Endodermal cell (in vitro differentiated cells): Measurements from ENCODE around the gene HNRNPDL. TPM values are rescaled to one million over a fixed set of nuclear protein-coding genes. Genes with fewer than 3 reads are reported as not detected.
A peak's percentile ranks its signal among the peaks of the same experiment; 100 is the strongest.

Experiments
- DNase-seq: peaks from one replicate; pipeline ENCODE4 v3.0.0-alpha.2; 2017
- H3K27ac ChIP-seq: 2 replicates; pipeline ENCODE4 v1.5.1; 2013; ENCODE audit warnings: mild to moderate bottlenecking, low read depth, low read length, moderate library complexity
- H3K27me3 ChIP-seq: 2 replicates; pipeline ENCODE4 v1.6.1; 2013; ENCODE audit warnings: mild to moderate bottlenecking, low read length, moderate library complexity; ENCODE audit not compliant: insufficient read depth, control insufficient read depth, poor library complexity, severe bottlenecking
- H3K36me3 ChIP-seq: 2 replicates; pipeline ENCODE4 v1.7.0; 2013; ENCODE audit warnings: mild to moderate bottlenecking, low read length, moderate library complexity; ENCODE audit not compliant: control insufficient read depth, insufficient read depth
- H3K4me1 ChIP-seq: one replicate; pipeline ENCODE4 v1.7.0; 2013; ENCODE audit warnings: low read length; ENCODE audit not compliant: control insufficient read depth, insufficient read depth
- H3K4me3 ChIP-seq: 2 replicates; pipeline ENCODE4 v1.5.1; 2013; ENCODE audit warnings: mild to moderate bottlenecking, low read length, moderate library complexity
- H3K9ac ChIP-seq: 2 replicates; pipeline ENCODE4 v1.6.1; 2013; ENCODE audit warnings: mild to moderate bottlenecking, low read length, moderate library complexity; ENCODE audit not compliant: poor library complexity, severe bottlenecking; ENCODE audit errors: extremely low read depth
- H3K9me3 ChIP-seq: 2 replicates; pipeline ENCODE4 v1.6.1; 2013; ENCODE audit warnings: mild to moderate bottlenecking, low read length, moderate library complexity; ENCODE audit not compliant: control insufficient read depth
- H3K27ac Mint-ChIP-seq: 2 replicates; pipeline ENCODE4 v1.8.0; 2020; ENCODE audit warnings: mixed read lengths
- H3K27me3 Mint-ChIP-seq: 2 replicates; pipeline ENCODE4 v1.8.0; 2021; ENCODE audit warnings: mild to moderate bottlenecking, mixed read lengths; ENCODE audit not compliant: insufficient read depth
- H3K36me3 Mint-ChIP-seq: 2 replicates; pipeline ENCODE4 v1.8.0; 2020; ENCODE audit warnings: low read depth, mixed read lengths
- H3K4me1 Mint-ChIP-seq: 2 replicates; pipeline ENCODE4 v1.8.0; 2020; ENCODE audit warnings: mixed read lengths
- H3K4me3 Mint-ChIP-seq: 2 replicates; pipeline ENCODE4 v1.8.0; 2020; ENCODE audit warnings: mild to moderate bottlenecking, moderate library complexity, mixed read lengths
- H3K9me3 Mint-ChIP-seq: 2 replicates; pipeline ENCODE4 v1.8.0; 2020; ENCODE audit warnings: mild to moderate bottlenecking, mixed read lengths
- WGBS, 2 experiments: methylation state at CpG; one replicate each; pipeline versions ENCODE4 v1.1.5 to v1.1.7; 2013; ENCODE audit warnings: missing lambda C conversion rate in 2 of 2, mixed read lengths in 1 of 2; ENCODE audit not compliant: insufficient coverage in 1 of 2, insufficient read length in 1 of 2; 5-methylcytosine and 5-hydroxymethylcytosine counted together
- total RNA-seq, 2 donors: library from RNA; stranded (reverse); fragmentation: NEBNext Ultra II Directional in 1 of 2; extraction: Animal tissue kit (Norgen Biotek cat#: 25700) in 1 of 2; gene quantifications; 2 replicates in 1 of 2; 3 replicates in 1 of 2; pipeline ENCODE4 v1.2.1, GENCODE V29; 2021
- TF ChIP-seq, protein P1 (sequence below): fragments of 200-600 bp; sonication (generic); conservative IDR thresholded peaks from 2 replicates; pipeline ENCODE4 v1.5.0; 2021; ENCODE audit warnings: antibody characterized with exemption, mild to moderate bottlenecking

The HNRNPDL gene
- total RNA-seq, 2 donors from 2014 or later, result 368 to 383 TPM

DNA sequence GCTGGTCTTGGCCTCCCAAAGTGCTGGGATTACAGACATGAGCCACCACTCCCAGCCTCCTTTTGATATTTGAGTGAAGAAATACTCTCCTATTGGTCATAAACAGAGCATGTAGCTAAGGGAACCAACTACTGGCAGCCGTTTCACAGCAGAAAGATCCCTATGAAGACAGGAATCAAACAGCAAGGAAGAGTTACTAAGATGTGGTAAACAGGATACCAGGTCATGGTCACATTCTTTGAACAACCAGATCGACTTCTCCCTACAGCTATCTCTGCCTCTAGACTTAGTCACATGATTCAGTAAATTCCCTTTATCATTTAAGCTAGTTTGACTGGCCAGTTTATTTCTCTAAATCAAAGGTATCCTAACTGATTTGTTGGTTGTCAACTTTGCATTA lies 47.5 kb downstream of the HNRNPDL start:
- H3K4me3 Mint-ChIP-seq, result no peak overlapping the region
- Histone ChIP-seq H3K9ac (no peak overlapping the region), H3K27ac (no peak overlapping the region), H3K36me3 (no peaks in the 10 kb centered on the region), H3K27me3 (no peaks in the 10 kb centered on the region), H3K4me3 (no peak overlapping the region), H3K9me3 (peaks cover 22% of the 10 kb centered on the region), H3K4me1 (no peaks in the 10 kb centered on the region)
- WGBS, 2 experiments, result 87 to 100% methylated on average over 2 of the region's 2 CpGs
- TF ChIP-seq, protein P1, sequence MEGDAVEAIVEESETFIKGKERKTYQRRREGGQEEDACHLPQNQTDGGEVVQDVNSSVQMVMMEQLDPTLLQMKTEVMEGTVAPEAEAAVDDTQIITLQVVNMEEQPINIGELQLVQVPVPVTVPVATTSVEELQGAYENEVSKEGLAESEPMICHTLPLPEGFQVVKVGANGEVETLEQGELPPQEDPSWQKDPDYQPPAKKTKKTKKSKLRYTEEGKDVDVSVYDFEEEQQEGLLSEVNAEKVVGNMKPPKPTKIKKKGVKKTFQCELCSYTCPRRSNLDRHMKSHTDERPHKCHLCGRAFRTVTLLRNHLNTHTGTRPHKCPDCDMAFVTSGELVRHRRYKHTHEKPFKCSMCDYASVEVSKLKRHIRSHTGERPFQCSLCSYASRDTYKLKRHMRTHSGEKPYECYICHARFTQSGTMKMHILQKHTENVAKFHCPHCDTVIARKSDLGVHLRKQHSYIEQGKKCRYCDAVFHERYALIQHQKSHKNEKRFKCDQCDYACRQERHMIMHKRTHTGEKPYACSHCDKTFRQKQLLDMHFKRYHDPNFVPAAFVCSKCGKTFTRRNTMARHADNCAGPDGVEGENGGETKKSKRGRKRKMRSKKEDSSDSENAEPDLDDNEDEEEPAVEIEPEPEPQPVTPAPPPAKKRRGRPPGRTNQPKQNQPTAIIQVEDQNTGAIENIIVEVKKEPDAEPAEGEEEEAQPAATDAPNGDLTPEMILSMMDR, result no peak
- no peaks in the 10 kb centered on the region for H3K36me3 Mint-ChIP-seq
- no peaks in the 10 kb centered on the region for H3K4me1 Mint-ChIP-seq
- no peak overlapping the region for H3K27ac Mint-ChIP-seq
- H3K9me3 Mint-ChIP-seq, result peaks cover 24% of the 10 kb centered on the region
- DNase-seq, result no peak
- H3K27me3 Mint-ChIP-seq, result peaks cover 9% of the 10 kb centered on the region

DNA sequence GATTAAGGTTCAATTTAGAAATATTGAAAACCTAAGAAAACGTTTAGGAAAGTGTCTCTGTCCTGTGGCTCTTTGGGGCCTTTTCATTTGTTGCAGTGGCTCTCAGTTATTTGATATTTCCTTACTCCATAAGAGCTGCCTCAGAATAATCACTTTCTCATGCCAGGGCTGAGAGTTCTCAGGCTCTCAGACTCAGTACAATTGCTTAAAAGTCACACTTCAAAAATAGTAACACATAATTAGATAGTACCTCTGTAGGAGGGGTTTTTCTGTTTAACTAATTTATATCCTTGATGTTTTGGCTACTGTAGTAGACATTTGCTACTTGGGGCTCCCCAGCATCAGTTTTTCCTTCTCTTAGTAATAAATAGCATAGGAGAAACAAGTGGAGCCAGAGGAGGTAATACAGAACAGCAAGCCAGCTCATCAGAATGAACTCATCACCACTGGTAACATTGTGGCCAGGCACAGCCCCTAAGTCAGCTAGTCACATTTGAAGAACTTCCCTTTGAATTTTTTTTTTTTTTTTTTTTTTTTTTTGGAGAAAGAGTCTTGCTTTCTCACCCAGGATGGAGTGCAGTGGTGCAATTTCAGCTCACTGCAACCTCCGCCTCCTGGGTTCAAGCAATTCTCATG lies 48.5 kb downstream of the HNRNPDL start:
- H3K27ac ChIP-seq, result no peak overlapping the region
- H3K4me3 Mint-ChIP-seq, result no peak overlapping the region
- no peaks in the 10 kb centered on the region for H3K4me1 ChIP-seq
- no peak overlapping the region for H3K4me3 ChIP-seq
- no peaks in the 10 kb centered on the region for H3K36me3 Mint-ChIP-seq
- no peak overlapping the region for H3K9ac ChIP-seq
- no peaks in the 10 kb centered on the region for H3K27me3 ChIP-seq
- H3K27me3 Mint-ChIP-seq, result peaks cover 12% of the 10 kb centered on the region
- H3K9me3 ChIP-seq, result peaks cover 22% of the 10 kb centered on the region
- no peaks in the 10 kb centered on the region for H3K4me1 Mint-ChIP-seq
- H3K9me3 Mint-ChIP-seq, result peaks cover 20% of the 10 kb centered on the region
- no peak for DNase-seq
- WGBS, 2 experiments, result 90 to 100% methylated on average over 2 of the region's 2 CpGs
- no peak overlapping the region for H3K27ac Mint-ChIP-seq
- no peaks in the 10 kb centered on the region for H3K36me3 ChIP-seq
- TF ChIP-seq, protein P1, result no peak

DNA sequence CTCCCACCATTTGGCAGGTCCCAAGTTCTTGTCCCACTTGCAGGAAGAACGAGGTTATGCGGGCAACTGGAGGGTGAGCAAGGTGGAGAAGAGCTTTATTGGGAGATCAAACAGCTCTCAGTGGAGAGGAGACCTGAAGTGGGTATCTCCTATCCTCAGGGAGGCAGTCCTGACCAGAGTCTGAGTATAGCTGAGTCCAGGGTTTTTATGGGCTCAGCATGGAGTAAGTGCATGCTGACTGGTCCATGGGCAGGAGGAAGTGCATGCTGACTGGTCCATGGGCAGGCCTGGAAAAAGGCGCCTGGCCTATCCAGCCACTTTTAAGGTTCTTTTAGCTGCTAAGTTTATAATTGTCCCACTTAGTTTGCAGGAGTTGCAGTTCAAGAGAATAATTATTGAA lies 49.0 kb downstream of the HNRNPDL start:
- H3K4me3 ChIP-seq, result no peak overlapping the region
- WGBS, 2 experiments, result 94% methylated on average over 3 of the region's 3 CpGs; no CpG with 5 or more reads in 1 of the 2 experiments
- TF ChIP-seq, protein P1, result no peak
- no peak overlapping the region for H3K27ac Mint-ChIP-seq
- no peaks in the 10 kb centered on the region for H3K27me3 ChIP-seq
- H3K4me3 Mint-ChIP-seq, result no peak overlapping the region
- H3K27ac ChIP-seq, result no peak overlapping the region
- no peak overlapping the region for H3K9ac ChIP-seq
- H3K36me3 Mint-ChIP-seq, result peaks cover 4% of the 10 kb centered on the region
- H3K4me1 ChIP-seq, result no peaks in the 10 kb centered on the region
- peaks cover 12% of the 10 kb centered on the region for H3K27me3 Mint-ChIP-seq
- peaks cover 14% of the 10 kb centered on the region for H3K9me3 Mint-ChIP-seq
- H3K9me3 ChIP-seq, result peaks cover 22% of the 10 kb centered on the region
- DNase-seq, result peak; percentile 54
- peaks cover 3% of the 10 kb centered on the region for H3K4me1 Mint-ChIP-seq
- no peaks in the 10 kb centered on the region for H3K36me3 ChIP-seq
